Measurements from ENCODE around the gene OR7A10.
"Not testable (repeated sequence)": the region's sequence is repeated elsewhere in the genome, so short reads cannot be mapped to it uniquely, and the experiment has no call there.

Gene OR7A10

DNA sequence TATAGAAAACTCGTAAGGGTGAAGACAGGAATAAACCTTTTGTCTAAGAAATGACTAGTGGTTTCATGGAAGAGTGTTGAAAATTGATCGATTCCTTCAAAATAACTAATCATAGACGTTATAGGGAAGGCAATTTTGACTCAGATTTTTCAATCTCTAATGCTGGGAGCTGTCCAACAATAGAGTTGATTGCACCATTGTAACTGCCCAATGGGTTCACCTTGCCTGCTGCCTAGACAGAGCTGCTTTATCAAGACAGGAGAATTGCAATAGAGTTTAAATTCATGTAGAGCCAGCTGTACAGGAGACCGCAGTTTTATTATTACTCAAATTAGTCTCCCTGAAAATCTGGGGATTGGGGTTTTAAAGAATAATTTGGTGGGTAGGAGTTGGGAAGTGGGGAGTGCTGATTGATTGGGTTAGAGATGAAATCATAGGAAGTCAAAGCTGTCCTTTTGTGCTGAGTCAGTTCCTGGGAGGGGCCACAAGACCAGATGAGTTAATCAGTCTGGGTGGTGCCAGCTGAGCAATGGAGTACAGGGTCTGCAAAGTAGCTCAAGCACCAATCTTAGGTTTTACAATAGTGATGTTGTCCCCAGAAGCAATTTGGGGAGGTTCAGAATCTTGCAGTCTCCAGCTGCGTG is 53.5 kb downstream of the OR7A10 start:
- no peak for DNase-seq (ENCODE audit: low read depth)

DNA sequence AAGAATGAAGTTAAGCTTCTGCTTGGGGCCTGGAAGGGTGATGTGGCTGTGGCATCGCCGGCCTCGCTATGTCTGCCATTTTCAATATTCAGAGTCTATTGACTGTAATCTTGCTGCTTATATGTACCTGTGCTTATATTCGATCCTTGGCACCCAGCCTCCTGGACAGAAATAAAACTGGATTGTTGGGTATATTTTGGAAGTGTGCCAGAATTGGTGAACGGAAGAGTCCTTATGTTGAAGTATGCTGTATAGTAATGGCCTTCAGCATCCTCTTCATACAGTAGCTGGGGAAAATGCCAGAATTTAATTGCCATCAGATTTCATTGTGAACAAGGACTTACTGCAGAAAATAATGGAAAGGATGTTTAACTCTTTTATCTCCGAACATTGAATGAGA is 56.5 kb downstream of the OR7A10 start:
- DNase-seq (ENCODE audit: low read depth) = not testable (repeated sequence)
